Measurements from ENCODE around the gene CHRNE.

DNA sequence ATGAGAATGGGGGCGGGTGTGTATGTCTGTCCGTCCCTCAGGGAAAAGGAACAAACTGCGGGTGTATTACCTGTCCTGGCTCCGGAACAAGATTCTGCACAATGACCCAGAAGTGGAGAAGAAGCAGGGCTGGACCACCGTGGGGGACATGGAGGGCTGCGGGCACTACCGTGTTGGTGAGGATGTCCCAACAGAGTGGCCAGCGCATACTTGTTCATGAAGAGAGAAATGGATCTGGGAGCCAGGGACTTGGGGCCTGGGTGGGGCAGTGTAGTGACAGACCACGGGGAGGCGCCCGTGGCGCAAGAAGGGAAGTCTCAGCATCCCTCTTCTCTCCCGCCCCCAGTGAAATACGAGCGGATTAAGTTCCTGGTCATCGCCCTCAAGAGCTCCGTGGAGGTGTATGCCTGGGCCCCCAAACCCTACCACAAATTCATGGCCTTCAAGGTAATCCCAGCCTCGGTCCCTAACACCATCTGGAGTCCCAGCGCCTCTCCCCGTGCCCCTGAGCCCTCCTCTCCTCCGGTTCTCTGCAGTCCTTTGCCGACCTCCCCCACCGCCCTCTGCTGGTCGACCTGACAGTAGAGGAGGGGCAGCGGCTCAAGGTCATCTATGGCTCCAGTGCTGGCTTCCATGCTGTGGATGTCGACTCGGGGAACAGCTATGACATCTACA is 7.1 kb downstream of the CHRNE start:
- TF ChIP-seq EZH2 (IDR thresholded peaks at IDR 0.05) (no peak), POLR2AphosphoS5 (IDR thresholded peaks at IDR 0.05; ENCODE audit: borderline replicate concordance, low read depth, low read length) (no peak)
